GM23338 (cell line): Measurements from ENCODE around the gene MYO5A. TPM values are rescaled to one million over a fixed set of nuclear protein-coding genes. Genes with fewer than 3 reads are reported as not detected.

Source experiments
- NANOG ChIP-seq: IDR thresholded peaks from 2 replicates; pipeline ENCODE4 v1.6.1; 2016; ENCODE audit warnings: antibody characterized with exemption, borderline replicate concordance
- STAT1 ChIP-seq: IDR thresholded peaks from one replicate; pipeline ENCODE4 v1.6.1; 2016; ENCODE audit warnings: antibody characterized with exemption; ENCODE audit not compliant: unreplicated experiment
- ZNF114 ChIP-seq: fragments of 250-450 bp; sonication (Bioruptor Pico); IDR thresholded peaks from 2 replicates; pipeline ENCODE4 v1.5.0; 2020; ENCODE audit warnings: mild to moderate bottlenecking, moderate library complexity
- ZNF331 ChIP-seq: fragments of 250-450 bp; sonication (Bioruptor Pico); IDR thresholded peaks from 2 replicates; pipeline ENCODE4 v1.5.0; 2020; ENCODE audit warnings: low read depth, mild to moderate bottlenecking, moderate library complexity
- ZNF462 ChIP-seq: fragments of 250-450 bp; sonication (Bioruptor Pico); IDR thresholded peaks from 2 replicates; pipeline ENCODE4 v1.5.0; 2020; ENCODE audit warnings: mild to moderate bottlenecking, moderate library complexity
- polyA plus RNA-seq: library from polyadenylated mRNA; unstranded; fragments of >200 nt; fragmentation: Nextera tagmentation; extraction: Ambion mirVana; gene quantifications from 2 replicates; pipeline ENCODE4 v1.2.1, GENCODE V29; 2016
- total RNA-seq: library from RNA; depleted of rRNA; stranded (reverse); fragments of >200 nt; shearing (Covaris generic); gene quantifications from 2 replicates; pipeline ENCODE4 v1.2.3, GENCODE V29; 2014
- TF ChIP-seq, protein P1 (sequence below): IDR thresholded peaks from one replicate; pipeline ENCODE4 v1.6.1; 2018; ENCODE audit warnings: antibody characterized with exemption; ENCODE audit not compliant: unreplicated experiment
- TF ChIP-seq, protein P2 (sequence below), 2 experiments: fragments of 200-600 bp in 1 of 2; sonication (generic) in 1 of 2; conservative IDR thresholded peaks; 2 replicates each; pipeline versions ENCODE4 v1.5.1 to v1.6.1; 2016 to 2017; ENCODE audit warnings: antibody characterized with exemption in 2 of 2, low read depth in 2 of 2, mild to moderate bottlenecking in 2 of 2, moderate library complexity in 1 of 2

Gene MYO5A
- total and polyA plus RNA-seq, 2 experiments from 2014 or later: 5.7 to 31.8 TPM

DNA sequence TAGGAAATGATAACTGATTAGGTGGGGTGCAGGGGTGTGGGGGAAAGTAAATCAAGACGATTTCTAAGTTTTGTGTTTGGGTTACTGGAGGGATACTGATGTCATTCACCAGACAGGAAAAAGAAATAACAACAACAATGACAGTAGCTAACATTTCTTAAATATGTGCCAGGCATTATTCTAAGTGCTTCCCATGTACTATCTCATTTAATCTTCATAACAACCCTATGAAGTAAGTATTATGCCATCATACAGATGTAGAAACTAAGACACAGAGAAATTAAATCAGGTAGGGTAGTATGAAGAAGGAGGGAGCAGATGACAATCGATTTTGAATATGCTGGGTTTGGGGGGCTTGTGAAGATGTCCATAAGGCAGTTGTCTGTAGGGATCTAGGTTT, 13.3 kb downstream of the MYO5A start (continued):
- no peak for TF ChIP-seq ZNF462 (CRISPR knock-in tag)
- TF ChIP-seq, protein P1, sequence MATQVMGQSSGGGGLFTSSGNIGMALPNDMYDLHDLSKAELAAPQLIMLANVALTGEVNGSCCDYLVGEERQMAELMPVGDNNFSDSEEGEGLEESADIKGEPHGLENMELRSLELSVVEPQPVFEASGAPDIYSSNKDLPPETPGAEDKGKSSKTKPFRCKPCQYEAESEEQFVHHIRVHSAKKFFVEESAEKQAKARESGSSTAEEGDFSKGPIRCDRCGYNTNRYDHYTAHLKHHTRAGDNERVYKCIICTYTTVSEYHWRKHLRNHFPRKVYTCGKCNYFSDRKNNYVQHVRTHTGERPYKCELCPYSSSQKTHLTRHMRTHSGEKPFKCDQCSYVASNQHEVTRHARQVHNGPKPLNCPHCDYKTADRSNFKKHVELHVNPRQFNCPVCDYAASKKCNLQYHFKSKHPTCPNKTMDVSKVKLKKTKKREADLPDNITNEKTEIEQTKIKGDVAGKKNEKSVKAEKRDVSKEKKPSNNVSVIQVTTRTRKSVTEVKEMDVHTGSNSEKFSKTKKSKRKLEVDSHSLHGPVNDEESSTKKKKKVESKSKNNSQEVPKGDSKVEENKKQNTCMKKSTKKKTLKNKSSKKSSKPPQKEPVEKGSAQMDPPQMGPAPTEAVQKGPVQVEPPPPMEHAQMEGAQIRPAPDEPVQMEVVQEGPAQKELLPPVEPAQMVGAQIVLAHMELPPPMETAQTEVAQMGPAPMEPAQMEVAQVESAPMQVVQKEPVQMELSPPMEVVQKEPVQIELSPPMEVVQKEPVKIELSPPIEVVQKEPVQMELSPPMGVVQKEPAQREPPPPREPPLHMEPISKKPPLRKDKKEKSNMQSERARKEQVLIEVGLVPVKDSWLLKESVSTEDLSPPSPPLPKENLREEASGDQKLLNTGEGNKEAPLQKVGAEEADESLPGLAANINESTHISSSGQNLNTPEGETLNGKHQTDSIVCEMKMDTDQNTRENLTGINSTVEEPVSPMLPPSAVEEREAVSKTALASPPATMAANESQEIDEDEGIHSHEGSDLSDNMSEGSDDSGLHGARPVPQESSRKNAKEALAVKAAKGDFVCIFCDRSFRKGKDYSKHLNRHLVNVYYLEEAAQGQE: no peak
- no peak for TF ChIP-seq ZNF114 (CRISPR knock-in tag)
- no peak for TF ChIP-seq ZNF331 (CRISPR knock-in tag)
- TF ChIP-seq STAT1: no peak
- TF ChIP-seq NANOG: no peak
- TF ChIP-seq, protein P2, sequence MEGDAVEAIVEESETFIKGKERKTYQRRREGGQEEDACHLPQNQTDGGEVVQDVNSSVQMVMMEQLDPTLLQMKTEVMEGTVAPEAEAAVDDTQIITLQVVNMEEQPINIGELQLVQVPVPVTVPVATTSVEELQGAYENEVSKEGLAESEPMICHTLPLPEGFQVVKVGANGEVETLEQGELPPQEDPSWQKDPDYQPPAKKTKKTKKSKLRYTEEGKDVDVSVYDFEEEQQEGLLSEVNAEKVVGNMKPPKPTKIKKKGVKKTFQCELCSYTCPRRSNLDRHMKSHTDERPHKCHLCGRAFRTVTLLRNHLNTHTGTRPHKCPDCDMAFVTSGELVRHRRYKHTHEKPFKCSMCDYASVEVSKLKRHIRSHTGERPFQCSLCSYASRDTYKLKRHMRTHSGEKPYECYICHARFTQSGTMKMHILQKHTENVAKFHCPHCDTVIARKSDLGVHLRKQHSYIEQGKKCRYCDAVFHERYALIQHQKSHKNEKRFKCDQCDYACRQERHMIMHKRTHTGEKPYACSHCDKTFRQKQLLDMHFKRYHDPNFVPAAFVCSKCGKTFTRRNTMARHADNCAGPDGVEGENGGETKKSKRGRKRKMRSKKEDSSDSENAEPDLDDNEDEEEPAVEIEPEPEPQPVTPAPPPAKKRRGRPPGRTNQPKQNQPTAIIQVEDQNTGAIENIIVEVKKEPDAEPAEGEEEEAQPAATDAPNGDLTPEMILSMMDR (conservative IDR thresholded peaks at IDR 0.05; ENCODE audit: low read depth in 2 of 2): no peak
